NCI-H345 (cell line): Measurements from ENCODE around the gene SLPI.

Experiments
- DNase-seq: peaks from one replicate; lab custom pipeline; 2025; lab: John Stamatoyannopoulos, UW

The SLPI gene, protein sequence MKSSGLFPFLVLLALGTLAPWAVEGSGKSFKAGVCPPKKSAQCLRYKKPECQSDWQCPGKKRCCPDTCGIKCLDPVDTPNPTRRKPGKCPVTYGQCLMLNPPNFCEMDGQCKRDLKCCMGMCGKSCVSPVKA

DNA sequence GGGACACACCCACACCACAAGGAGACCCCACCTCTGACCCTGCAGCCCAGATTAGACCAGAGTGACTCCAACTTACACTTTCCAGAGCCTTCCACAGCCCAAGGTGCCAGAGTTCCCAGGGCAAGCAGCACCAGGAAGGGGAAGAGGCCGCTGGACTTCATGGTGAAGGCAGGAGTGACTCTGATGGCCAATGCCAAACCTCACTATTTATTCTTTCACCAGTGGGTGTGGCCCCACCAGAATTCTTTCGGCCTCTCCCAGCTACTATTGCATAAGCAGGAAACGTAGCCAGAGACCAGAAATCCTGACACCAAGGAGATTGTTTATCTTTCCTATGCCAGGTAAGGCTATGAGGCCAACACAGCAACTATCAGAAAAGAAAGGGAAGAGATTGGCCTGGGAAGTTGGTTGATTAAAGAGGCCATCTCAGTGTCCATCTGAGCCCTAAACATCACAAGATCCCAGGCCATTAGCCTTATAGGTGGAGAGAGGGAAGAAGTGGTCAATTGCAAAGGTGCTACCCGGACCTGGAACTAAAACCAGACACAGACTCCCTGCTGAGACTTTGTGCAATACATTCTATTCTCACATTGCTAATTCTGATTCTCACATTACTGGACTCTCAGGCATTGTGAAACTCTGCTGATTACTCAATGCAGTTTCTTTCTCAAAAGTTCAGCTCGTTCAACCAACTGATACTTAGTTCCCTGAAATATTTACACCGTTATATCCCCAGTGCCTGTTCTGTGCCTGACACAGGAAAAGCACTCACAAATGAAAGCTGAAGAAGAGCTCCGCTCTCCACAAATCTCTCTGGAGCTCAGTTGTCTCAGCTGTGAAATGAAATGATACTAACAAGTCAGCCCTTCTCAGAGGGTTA is at the start of gene SLPI:
Gene SLPI, minus strand, starts transcription at position 182 of the 880 bp plus-strand sequence. Its CDS starts 21 bp downstream, at position 161.
- DNase-seq: no peak

DNA sequence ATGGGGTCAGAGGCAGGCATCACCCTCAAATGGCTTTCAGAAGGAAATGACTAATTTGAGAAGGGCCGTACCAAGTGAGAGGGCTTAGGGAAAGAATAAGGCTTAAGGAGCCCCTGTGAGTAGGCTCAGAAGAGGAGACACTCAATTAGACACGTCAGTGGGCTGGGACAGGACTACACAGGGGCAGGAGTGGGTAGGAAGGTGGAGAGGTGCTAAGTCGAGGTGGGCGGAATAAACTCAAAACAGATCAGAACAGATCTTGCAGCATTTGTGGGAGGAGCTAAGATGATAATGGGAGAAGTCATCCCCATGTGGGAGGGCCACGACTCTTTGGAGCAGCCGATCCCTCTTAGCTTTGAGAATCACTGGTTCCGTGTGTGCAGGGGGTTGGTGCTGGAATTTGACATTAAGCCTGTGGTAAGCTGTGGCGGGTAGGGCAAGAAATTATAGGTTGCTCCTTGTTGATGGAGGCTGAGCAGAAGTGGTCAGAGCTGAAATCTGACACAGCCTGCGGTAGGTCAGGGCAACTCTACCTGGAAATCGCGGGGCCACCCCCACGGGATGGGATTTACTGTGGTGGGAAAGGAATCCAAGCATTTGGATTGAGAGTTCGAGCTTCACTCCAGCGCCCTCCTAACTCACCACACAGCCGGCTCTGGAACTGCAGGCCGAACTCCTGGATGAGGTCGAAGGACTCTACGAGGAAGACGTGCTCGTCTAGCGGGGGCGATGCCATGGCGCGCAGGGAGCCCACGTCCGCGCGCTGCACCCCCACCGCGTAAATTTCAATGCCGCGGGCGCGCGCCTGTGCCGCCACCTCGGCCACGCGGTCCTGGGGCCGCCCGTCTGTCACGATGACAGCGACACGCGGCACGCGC is 49.5 kb upstream of the SLPI start:
- DNase-seq: no peak

DNA sequence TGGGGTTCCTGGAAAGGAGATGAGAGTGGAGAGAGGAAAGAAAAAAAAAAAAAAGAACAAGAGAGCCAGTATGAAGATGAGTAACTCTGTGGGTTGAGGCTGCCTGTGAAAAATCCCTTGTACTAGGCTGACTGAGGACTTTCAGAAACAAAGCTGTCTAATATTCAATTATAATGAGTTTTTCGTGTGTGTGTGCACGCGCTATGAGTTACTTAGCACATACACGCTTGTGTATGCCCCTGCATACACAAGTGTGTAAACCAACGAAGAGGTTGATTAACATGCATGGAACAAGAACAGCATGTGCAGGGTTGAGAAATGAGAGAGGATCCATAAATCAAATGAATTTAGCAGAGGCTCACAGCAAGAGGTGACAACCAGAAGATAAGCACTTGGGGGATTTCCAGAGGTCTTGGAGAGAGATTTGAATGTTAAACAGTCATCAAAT is 47.5 kb upstream of the SLPI start:
- no peak for DNase-seq

DNA sequence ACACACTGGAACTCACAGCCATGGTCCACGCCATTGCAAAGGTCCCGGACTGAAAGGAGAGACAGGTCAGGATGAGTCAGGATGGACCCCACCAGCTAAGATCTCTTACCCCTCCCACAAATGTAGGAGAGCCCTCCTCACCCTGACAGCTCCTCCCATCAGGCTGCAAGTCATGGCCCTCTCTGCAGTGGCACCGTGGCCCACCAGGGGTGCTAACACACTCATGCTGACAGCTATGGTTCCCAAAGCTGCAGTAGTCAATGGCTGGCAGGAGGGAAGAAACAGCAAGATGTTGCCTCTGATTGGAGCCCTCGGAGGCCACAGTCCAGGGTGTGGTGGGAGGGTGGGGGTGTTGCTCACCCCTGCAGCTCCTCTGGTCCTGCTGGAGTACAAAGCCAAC is 46.6 kb upstream of the SLPI start:
- peak; percentile 12 for DNase-seq

DNA sequence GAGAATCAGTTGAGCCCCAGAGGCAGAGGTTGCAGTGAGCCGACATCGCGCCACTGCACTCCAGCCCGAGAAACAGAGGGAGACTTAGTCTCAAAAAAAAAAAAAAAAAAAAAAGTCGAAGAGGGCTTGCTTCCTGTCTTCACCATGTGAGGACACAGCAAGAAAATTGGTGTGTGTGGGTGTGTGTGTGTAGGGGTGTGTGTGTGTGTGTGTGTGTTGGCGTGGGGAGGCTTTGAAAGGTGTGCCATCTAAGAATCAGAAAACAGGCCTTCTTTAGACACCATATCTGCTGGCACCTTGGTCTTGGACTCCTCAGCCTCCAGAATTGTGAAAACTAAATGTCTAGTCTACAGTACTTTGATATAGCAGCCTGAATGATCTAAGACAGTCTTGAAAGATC is 45.4 kb upstream of the SLPI start:
- DNase-seq: no peak

DNA sequence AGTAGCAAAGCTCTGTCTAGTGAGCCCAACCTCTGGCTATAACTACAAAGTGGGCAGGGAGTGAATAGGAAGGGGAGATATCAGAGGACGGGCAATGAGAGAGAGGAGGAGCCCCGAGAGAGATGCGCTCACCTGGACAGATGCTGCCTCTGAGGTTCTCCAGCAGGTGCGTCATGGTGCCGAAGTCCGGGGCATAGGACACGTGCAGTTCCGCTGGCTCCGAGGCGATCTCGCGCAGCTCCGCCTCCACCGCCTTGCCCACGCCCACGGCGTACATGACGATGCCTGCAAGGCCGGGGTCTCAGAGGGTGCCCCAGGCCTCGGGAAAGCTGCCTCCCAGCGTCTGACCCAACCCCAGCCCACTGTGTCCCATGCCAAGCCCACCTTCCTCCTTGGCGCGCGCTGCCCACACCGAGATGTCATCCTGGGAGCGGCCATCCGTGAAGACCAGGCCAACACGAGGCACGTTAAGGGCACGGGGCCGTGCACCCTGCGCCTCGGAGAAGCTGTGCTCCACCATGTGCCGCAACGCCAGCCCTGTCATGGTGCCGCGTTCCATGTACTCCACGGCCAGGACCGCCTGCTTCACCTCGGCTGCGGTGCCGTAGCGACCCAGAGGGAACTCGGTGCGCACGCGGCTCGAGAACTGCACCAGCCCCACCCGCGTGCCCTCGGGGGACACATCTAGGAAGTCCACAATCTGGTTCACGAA is 43.6 kb upstream of the SLPI start:
- no peak for DNase-seq

DNA sequence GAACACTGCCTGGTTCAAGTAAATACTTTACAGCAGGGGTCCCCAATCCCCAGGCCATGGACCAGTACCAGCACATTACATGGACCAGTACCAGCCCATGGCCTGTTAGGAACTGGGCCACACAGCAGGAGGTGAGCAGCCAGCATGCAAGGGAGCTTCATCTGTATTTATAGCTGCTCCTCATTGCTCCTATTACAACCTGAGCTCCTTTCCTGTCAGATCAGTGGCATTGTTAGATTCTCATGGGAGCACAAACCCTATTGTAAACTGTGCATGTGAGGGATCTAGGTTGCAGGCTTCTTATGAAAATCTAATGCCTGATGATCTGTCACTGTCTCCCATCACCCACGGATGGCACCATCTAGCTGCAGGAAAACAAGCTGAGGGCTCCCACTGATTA is 40.3 kb upstream of the SLPI start:
- no peak for DNase-seq

DNA sequence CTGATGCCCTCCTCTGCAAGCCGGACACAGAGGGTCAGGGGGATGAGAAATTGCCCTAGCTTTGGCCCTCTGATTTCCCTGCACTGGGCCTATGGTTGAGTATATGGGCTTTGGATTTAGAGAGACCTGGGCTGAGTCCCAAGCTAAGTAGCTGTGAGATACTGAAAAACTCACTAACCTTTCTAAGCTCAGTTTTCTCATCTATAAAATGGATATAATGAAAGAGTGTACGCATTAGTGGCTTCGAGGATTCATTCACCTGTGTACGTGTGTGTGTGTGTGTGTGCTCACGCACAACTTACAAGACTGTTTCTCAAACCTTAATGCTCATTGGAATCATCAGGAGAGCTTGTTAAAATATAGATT is 39.6 kb upstream of the SLPI start:
- DNase-seq: no peak

DNA sequence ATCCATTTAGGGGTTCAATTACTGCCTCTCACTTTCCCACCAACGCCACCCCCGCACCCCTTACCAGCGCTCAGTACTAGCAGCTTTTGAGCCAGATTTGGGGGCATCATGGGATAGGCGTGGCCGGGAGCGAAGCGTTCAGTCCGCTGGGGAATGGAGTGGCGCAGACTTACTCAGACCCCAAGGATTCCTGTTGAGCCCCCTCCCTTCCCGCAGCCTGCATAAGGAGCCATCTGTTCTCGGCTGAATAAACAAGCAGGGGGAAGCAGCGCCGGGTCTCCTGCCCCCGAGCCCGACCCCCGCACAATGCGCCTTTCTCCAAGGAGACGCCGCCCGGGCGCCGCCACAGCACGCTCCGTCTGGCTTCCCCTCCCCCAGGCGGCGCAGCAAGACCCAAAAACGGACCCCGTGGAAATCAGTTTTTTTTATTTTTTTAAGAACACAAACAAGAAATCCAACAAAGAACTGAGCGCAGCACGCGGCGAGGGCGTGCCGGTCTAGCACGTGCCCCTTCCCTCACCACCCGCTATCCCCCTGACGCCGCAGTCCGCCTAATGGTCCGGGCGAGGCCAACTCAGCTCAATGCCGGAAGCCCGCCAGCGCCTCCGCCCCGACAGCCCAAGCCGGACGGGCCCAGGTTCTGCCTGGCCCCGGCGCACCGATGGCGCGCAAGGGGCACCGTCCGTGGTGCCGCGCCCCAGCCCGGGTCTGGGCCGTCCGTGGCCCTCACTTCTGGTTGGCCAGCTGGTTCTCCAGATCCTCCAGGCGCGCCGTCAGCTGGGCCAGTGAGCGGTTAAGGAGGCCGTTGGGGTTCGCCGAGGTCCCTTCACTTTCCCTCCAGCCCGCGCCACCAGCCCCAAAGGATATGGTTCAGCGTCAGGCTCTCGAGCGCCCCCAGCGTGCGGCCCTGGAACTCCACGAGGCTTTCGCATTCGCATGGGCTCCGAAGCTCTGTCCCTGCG is 39.0 kb upstream of the SLPI start:
- DNase-seq: peak; percentile 85

DNA sequence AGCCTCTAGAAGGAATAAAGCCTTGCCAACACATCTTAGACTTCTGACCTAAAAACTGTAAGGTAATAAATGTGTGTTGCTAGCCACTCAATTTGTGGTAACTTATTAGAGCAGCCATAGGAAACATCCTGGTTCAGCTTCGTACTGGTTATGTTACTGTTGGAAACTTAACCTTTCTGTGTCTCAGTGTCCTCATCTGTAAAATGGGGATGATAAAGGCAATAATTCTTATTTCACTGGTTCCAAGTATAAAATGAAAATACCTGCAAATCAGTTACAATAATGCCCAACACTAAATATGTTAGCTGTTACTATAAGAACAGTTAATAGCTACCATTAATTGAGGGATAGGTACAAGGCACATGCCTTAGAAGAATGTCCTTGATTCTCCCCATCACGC is 38.0 kb upstream of the SLPI start:
- no peak for DNase-seq

DNA sequence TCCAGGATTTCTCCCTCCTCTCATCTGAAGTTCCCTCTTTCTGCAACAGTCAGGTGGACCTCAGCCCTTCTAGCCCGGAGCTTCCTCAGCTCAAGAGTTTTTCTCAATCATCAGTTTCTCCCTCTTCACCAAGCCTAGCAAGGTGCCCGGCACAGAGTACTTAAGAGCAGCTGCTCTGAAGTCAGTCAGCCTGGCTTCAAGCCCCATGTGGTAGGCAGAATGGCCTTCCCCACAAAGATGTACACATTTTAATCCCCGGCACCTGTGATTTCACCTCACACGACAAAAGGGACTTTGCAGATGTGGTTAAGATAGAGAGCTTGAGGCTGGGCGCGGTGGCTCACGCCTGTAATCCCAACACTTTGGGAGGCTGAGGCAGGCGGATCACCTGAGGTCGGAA is 37.2 kb upstream of the SLPI start:
- no peak for DNase-seq

DNA sequence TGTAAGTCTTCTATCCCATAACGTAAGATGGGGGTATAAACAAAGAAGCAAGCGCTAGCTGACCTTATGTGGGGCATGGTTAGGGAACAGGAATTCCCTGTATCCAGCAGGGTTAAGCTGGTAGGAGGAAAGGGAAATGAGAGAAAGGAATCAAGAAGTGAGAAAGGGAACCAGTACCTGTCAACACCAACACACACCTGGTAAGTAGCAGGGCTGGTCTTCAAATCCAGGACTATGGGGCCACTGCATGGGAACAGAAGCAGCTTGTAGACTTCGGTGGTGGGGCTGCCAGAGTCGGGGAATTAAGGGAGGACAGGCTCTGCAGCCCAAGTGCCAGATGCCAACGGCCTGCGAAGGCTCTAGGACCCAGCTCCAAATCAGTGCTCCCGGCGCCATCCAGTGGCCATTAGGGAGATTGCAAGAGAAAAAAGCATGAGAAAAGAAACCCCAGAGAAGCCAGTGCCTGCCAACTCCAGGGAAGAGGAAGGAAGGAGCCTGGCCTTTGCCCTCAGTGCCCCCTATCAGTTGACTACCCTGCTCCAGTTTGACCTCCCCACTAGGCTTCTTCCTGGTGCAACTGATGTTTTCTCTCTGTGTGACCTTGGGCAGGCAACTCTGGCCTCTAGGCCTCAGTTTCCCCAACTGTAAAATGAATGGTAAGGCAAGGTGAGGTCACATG is 36.5 kb upstream of the SLPI start:
- peak; percentile 78 for DNase-seq

DNA sequence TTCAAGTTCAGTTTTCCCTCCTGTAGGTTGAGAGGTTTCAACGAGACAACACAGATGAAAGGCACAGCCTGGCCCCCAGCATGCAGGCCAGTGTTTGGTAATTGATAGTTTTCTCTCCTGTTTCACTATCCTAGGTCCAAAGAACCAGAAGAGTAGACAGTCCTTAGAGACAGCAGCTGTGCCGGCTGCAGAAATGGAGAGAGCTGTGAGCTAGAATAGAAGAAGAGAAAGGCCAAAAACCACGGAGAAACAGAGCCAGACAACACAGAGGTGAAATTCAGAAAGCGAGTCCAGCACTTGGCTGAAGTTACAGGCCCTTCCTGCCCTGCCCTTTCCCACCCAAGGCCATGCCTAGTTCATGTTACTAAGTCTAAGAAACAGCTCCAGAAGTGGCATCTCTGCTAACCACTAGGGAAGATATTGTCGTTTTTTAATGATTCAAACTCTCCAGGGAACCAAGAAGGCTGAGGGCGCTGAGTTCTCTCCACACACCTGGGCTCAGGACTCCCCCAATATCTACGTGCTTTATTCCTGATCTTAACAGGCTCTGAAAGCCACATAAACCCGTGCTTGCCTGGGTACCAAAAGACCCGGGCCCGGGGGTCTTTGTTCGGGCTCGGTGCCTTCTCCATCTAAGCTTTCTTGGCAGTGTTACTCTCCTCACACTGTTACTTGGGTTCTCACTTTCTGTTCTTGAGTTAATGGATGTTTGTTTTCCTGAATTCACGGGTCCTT is 35.7 kb upstream of the SLPI start:
- DNase-seq: no peak

DNA sequence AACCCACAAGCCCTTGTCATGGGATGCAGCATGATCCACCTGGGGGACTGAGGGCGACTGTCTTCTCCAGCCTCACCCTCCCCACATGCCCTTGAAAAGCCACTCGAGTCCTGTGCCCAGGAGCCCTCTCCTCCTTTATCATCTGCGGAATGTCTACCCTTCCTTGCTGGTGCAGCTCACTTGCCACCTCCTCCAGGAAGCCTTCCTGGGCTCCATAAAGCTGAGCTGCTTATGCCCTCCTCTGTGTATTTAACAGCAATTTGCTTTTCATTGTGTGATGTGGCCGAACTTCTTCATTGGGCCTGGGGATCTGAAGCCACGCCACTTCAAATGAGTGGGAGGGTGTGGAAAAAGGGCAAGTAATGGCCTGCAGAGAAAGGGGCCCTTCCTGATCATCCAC is 34.5 kb upstream of the SLPI start:
- DNase-seq: no peak

DNA sequence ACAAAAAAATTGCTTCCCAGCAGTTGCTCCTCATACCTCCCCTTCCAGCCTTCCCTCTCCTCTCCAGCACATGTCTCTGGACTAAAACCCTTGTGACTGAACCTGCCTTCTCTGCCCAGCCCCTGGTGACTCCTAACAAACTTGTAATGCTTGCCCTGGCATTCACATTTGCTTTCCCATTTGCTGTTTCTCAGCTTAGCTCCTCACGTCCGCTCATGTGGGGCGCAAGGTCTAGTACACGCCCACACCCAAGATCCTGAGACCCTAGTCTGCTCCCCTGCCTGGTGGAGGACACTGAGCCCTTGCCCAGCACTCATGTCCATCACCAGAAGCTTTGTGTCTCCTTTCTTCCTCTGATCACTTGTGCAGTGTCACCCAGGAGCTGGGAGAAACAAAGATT is 34.0 kb upstream of the SLPI start:
- DNase-seq: no peak

DNA sequence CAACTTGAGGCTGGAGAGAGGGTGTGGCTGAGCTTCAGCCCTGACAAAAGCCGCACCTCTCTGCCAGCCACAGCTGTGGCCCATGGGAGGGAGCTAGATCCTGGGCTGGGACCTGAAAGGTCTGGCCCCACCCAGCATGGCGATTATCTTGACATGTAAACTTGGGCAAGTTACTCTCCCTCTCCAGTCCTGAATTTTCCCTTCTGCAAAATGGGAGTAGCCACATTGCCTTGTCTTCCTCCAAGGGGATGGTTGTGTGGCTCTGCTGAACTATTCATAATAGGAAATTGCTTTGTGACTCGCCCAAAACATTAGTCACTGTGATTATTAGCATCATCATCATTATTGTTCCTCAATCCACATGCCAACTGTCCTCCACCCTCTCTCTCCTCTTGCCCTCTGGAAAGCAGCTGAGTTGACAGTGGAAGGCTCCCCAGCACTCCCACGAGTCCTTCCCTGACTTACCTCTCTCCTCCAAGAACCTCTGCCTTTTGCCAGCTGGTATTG is 29.2 kb upstream of the SLPI start:
- no peak for DNase-seq

DNA sequence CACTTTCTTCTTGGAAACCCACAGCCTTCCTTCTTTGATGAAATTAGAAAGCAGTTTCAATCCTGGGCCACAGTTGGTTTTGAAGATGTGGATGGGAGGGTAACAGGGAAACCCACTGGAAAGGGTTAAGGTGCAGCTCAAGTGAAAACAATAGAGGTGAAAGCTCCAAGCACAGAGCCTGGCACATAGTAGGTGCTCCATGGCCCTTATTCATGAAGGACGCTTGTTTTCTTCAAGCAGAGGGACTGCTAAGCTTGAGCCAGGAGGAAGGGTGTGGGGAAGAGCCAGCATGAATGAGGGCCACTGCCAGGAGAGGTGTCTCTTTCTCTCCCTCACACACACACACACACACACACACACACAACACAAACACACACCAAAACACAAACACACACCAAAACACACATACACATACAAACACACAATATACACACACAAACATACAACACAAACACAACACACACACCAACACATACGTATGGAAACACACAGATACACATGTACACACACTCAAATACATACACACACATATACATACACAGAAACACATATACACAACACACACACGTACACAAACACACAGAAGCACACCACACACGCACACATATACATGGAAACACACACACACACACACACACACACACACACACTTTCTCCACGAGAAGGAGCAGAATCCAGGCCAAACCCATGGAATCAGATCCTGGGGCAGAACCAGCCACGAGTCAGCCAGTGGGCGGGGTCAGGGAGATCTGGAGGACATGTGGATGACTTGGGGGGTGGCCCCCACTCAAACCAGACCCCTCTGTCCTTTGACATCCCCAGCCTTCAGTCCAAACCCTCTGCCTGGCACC is 28.6 kb upstream of the SLPI start:
- DNase-seq: no peak

DNA sequence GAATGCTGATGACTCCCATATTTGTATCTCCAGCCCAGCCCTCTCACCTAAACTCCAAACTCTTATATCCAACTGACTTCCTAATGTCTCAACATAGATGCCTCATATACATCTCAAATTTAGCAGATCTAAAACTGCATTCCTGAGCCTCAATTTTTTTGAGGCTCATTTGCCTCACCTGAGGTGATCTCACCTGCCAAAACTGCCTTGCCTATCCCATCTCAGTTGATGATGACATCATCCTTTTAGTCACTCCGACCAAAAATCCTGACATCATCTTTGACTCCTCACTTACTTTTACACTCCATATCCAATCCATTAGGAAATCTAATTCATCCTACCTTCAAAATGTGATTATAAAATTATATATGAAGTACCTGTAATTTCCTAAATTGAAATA is 25.6 kb upstream of the SLPI start:
- no peak for DNase-seq

DNA sequence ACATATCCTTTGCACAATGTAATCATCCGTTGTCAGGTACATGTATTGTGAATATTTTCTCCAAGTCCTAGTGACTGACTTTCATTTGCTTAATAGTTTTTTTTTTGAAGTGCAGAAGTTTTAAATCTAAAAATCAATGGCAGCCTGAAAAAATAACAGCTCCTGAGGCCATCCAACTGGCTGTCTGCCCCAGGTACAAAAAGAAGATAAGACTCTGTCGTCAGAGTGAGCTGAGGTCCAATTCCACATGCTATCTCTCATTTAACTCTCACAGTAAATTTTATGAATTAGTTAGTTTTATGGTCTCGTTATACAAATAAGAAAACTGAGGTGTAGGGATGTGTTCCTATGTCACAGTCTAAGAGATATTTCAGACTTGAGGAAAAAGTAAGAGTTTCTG is 21.0 kb upstream of the SLPI start:
- no peak for DNase-seq
